Mesenchymal stem cell (in vitro differentiated cells and primary cell): ENCODE results near the gene IDS.

ENCODE experiments used
- DNase-seq: peaks from one replicate; pipeline ENCODE4 v3.0.0-alpha.2; 2013
- H2AFZ ChIP-seq: one replicate; pipeline ENCODE4 v1.6.1; 2013; ENCODE audit warnings: low read depth, mild to moderate bottlenecking, control low read depth, inconsistent platforms, low read length, moderate library complexity
- H2AK5ac ChIP-seq: 2 replicates; pipeline ENCODE4 v1.6.1; 2013; ENCODE audit warnings: low read length, moderate library complexity, mild to moderate bottlenecking, inconsistent platforms; ENCODE audit not compliant: severe bottlenecking
- H2BK120ac ChIP-seq: one replicate; pipeline ENCODE4 v1.6.1; 2013; ENCODE audit warnings: low read depth, mild to moderate bottlenecking, inconsistent platforms, low read length, moderate library complexity
- H2BK12ac ChIP-seq, 2 experiments: one replicate each; pipeline ENCODE4 v1.6.1; 2013; ENCODE audit warnings: inconsistent platforms in 2 of 2, low read length in 2 of 2, mild to moderate bottlenecking in 2 of 2, moderate library complexity in 2 of 2, control low read depth in 1 of 2
- H2BK15ac ChIP-seq: one replicate; pipeline ENCODE4 v1.6.1; 2013; ENCODE audit warnings: mild to moderate bottlenecking, low read depth, inconsistent platforms; ENCODE audit not compliant: poor library complexity, severe bottlenecking
- H2BK5ac ChIP-seq: 2 replicates; pipeline ENCODE4 v1.6.1; 2013; ENCODE audit warnings: low read depth, mild to moderate bottlenecking, low read length, control low read depth, inconsistent platforms; ENCODE audit not compliant: poor library complexity, severe bottlenecking
- H3K14ac ChIP-seq, 2 experiments: one replicate each; pipeline ENCODE4 v1.6.1; 2013; ENCODE audit warnings: inconsistent platforms in 2 of 2, low read length in 2 of 2, control low read depth in 1 of 2, mild to moderate bottlenecking in 1 of 2, moderate library complexity in 1 of 2
- H3K18ac ChIP-seq, 2 experiments: one replicate each; pipeline ENCODE4 v1.6.1; 2013; ENCODE audit warnings: inconsistent platforms in 2 of 2, low read length in 2 of 2, control low read depth in 1 of 2, low read depth in 1 of 2, mild to moderate bottlenecking in 1 of 2
- H3K23ac ChIP-seq, 2 experiments: one replicate each; pipeline ENCODE4 v1.6.1; 2013; ENCODE audit warnings: inconsistent platforms in 2 of 2, low read length in 2 of 2, mild to moderate bottlenecking in 2 of 2, moderate library complexity in 2 of 2, control low read depth in 1 of 2
- H3K27ac ChIP-seq: 2 replicates; pipeline ENCODE4 v1.5.1; 2013; ENCODE audit warnings: mild to moderate bottlenecking, moderate library complexity, low read length, control low read depth, inconsistent platforms; ENCODE audit not compliant: poor library complexity, severe bottlenecking
- H3K27me3 ChIP-seq, 2 experiments: 2 replicates each; pipeline versions ENCODE4 v1.6.1 to v1.7.0; 2013; ENCODE audit warnings: low read length in 2 of 2, mild to moderate bottlenecking in 2 of 2, moderate library complexity in 2 of 2, control low read depth in 1 of 2, inconsistent platforms in 1 of 2; ENCODE audit not compliant: control insufficient read depth in 1 of 2, insufficient read depth in 1 of 2
- H3K36me3 ChIP-seq, 2 experiments: 2 replicates each; pipeline versions ENCODE4 v1.6.1 to v1.7.0; 2013; ENCODE audit warnings: low read length in 2 of 2, control low read depth in 1 of 2, inconsistent platforms in 1 of 2, low read depth in 1 of 2, mild to moderate bottlenecking in 1 of 2; ENCODE audit not compliant: insufficient read depth in 2 of 2, control insufficient read depth in 1 of 2
- H3K4ac ChIP-seq, 2 experiments: one replicate each; pipeline ENCODE4 v1.6.1; 2013; ENCODE audit warnings: inconsistent platforms in 2 of 2, low read length in 2 of 2, mild to moderate bottlenecking in 2 of 2, moderate library complexity in 2 of 2, control low read depth in 1 of 2, low read depth in 1 of 2
- H3K4me1 ChIP-seq: 2 replicates; pipeline ENCODE4 v1.6.1; 2013; ENCODE audit warnings: low read depth, low read length, control low read depth; ENCODE audit not compliant: control insufficient read depth, insufficient read depth
- H3K4me2 ChIP-seq: 2 replicates; pipeline ENCODE4 v1.6.1; 2013; ENCODE audit warnings: low read length, mild to moderate bottlenecking, inconsistent platforms; ENCODE audit not compliant: poor library complexity, severe bottlenecking
- H3K4me3 ChIP-seq, 2 experiments: 2 replicates each; pipeline versions ENCODE4 v1.5.1 to v1.7.0; 2013; ENCODE audit warnings: low read length in 2 of 2, mild to moderate bottlenecking in 2 of 2, control low read depth in 1 of 2, low read depth in 1 of 2; ENCODE audit not compliant: insufficient read depth in 1 of 2
- H3K79me1 ChIP-seq: replicated peaks from 2 replicates; pipeline ENCODE4 v1.6.1; 2013; ENCODE audit warnings: mild to moderate bottlenecking, control low read depth, low read length, inconsistent platforms; ENCODE audit not compliant: poor library complexity, severe bottlenecking
- H3K9ac ChIP-seq: 2 replicates; pipeline ENCODE4 v1.7.0; 2013; ENCODE audit warnings: mild to moderate bottlenecking, low read length, moderate library complexity
- H3K9me3 ChIP-seq: 2 replicates; pipeline ENCODE4 v1.7.0; 2013; ENCODE audit warnings: mild to moderate bottlenecking, low read length; ENCODE audit not compliant: control insufficient read depth
- H4K8ac ChIP-seq: one replicate; pipeline ENCODE4 v1.6.1; 2013; ENCODE audit warnings: inconsistent platforms, mild to moderate bottlenecking, low read length, moderate library complexity
- H4K91ac ChIP-seq: one replicate; pipeline ENCODE4 v1.6.1; 2013; ENCODE audit warnings: mild to moderate bottlenecking, low read length, inconsistent platforms
- WGBS: methylation state at CpG from one replicate; pipeline ENCODE4 v1.1.7; 2013; ENCODE audit warnings: mixed read lengths; 5-methylcytosine and 5-hydroxymethylcytosine counted together

Gene IDS

DNA sequence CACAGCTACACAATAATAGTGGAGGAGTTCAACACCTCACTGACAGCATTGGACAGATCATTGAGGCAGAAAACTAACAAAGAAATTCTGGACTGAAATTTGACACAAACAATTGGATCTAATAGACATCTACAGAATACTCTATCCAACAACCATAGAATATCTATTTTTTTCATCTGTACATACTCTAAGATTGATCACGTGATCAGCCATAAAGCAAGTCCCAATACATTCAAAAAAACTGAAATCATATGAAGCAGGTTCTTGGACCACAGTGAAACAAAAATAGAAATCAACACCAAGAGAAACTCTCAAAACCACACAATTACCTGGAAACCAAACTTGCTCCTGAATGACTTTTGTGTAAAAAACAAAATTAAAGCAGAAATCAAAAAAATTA, 12.2 kb upstream of the IDS start:
- Histone ChIP-seq H3K4me3 (no peak overlapping the region), H3K27me3 (peaks cover 4 to 29% of the 10 kb centered on the region in 2 experiments), H3K14ac (no peak overlapping the region), H2BK15ac (no peak overlapping the region), H3K4ac (no peak overlapping the region), H3K9ac (no peak overlapping the region), H4K91ac (no peak overlapping the region), H3K9me3 (no peaks in the 10 kb centered on the region), H2AK5ac (no peak overlapping the region), H2BK5ac (no peak overlapping the region), H2AFZ (no peak overlapping the region), H2BK120ac (no peak overlapping the region), H3K79me1 (no peaks in the 10 kb centered on the region), H3K23ac (no peak overlapping the region), H3K4me2 (no peak overlapping the region), H2BK12ac (no peak overlapping the region), H3K4me1 (no peaks in the 10 kb centered on the region), H3K27ac (no peak overlapping the region), H3K18ac (no peak overlapping the region), H3K36me3 (no peaks in the 10 kb centered on the region), H4K8ac (no peak overlapping the region)
- DNase-seq, result no peak
- whole genome bisulfite sequencing, result 80% methylated on average over 1 of the region's 1 CpG

DNA sequence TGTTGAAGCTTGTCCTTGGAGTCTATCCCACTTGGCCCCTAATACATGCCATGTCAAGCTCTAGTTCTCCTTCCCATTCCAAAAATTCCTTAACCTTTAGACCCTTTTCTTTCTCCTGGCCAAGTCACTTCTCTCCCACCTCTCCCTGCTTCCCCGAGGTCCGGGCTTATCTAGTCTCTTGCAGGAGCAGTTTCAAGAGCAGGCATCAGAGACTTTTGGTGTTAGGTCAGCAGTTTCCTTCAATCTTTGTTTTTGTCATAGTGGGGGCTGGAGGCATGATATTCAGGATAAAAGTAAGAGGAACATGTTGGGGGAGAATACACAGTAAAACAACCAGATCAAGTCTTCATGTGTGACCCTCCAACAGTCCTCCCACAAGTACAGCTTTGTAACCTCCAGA, 11.5 kb upstream of the IDS start:
- H3K23ac ChIP-seq, result no peak overlapping the region
- H2AK5ac ChIP-seq, result no peak overlapping the region
- H3K4me1 ChIP-seq, result no peaks in the 10 kb centered on the region
- H4K8ac ChIP-seq, result no peak overlapping the region
- WGBS, result no CpG with 5 or more reads among the region's 2 CpGs
- DNase-seq, result no peak
- H2BK5ac ChIP-seq, result no peak overlapping the region
- no peak overlapping the region for H3K4me3 ChIP-seq
- H3K18ac ChIP-seq, result no peak overlapping the region
- H3K4me2 ChIP-seq, result no peak overlapping the region
- no peak overlapping the region for H2AFZ ChIP-seq
- no peak overlapping the region for H2BK12ac ChIP-seq
- H3K4ac ChIP-seq, result no peak overlapping the region
- no peak overlapping the region for H3K27ac ChIP-seq
- H3K79me1 ChIP-seq, result no peaks in the 10 kb centered on the region
- H2BK120ac ChIP-seq, result no peak overlapping the region
- H3K9me3 ChIP-seq, result no peaks in the 10 kb centered on the region
- peaks cover 0 to 26% of the 10 kb centered on the region in 2 experiments for H3K27me3 ChIP-seq
- H3K36me3 ChIP-seq, result no peaks in the 10 kb centered on the region
- H3K9ac ChIP-seq, result no peak overlapping the region
- no peak overlapping the region for H2BK15ac ChIP-seq
- no peak overlapping the region for H3K14ac ChIP-seq
- no peak overlapping the region for H4K91ac ChIP-seq

DNA sequence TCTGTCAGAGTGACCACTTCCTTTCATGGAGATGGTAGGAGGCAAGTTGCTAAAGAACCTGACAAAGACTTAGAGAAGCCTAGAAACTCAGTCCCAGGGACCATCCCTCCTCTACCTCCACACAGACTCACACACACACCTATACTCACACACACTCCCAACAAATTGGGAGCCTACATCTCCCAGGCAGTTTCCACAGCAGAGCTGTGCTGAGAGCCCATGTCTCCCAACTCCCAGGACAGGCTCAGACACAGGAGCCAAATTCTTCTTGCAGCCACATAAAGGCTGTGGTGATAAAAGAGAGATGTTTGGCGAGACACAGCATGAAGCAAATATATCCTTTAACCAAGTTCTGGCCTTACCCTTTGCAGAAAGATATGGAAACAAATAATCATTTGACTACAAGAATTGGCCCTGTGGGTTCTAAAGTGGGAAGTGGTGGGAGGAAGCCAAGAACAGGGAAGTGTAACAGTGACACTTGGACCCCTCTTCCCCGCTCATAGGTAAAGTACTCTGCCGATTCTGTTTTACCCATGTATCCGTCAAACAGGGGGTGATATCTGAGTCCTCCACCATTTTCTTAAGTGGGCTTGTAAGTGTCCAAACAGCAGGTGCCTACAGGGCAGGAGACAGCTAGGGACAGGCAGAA, 11.0 kb upstream of the IDS start:
- no peak overlapping the region for H3K27ac ChIP-seq
- H3K9me3 ChIP-seq, result no peaks in the 10 kb centered on the region
- no peak overlapping the region for H3K18ac ChIP-seq
- H4K8ac ChIP-seq, result no peak overlapping the region
- no peaks in the 10 kb centered on the region for H3K36me3 ChIP-seq
- no peak overlapping the region for H3K4ac ChIP-seq
- no peak for DNase-seq
- H4K91ac ChIP-seq, result no peak overlapping the region
- H3K14ac ChIP-seq, result no peak overlapping the region
- no peak overlapping the region for H2BK120ac ChIP-seq
- no peak overlapping the region for H2BK5ac ChIP-seq
- no peaks in the 10 kb centered on the region for H3K4me1 ChIP-seq
- H2AK5ac ChIP-seq, result no peak overlapping the region
- H2AFZ ChIP-seq, result no peak overlapping the region
- 95% methylated on average over 2 of the region's 4 CpGs for WGBS
- H3K79me1 ChIP-seq, result no peaks in the 10 kb centered on the region
- no peak overlapping the region for H3K4me3 ChIP-seq
- peaks cover 0 to 24% of the 10 kb centered on the region in 2 experiments for H3K27me3 ChIP-seq
- H2BK12ac ChIP-seq, result no peak overlapping the region
- H2BK15ac ChIP-seq, result no peak overlapping the region
- no peak overlapping the region for H3K4me2 ChIP-seq
- no peak overlapping the region for H3K23ac ChIP-seq
- H3K9ac ChIP-seq, result no peak overlapping the region

DNA sequence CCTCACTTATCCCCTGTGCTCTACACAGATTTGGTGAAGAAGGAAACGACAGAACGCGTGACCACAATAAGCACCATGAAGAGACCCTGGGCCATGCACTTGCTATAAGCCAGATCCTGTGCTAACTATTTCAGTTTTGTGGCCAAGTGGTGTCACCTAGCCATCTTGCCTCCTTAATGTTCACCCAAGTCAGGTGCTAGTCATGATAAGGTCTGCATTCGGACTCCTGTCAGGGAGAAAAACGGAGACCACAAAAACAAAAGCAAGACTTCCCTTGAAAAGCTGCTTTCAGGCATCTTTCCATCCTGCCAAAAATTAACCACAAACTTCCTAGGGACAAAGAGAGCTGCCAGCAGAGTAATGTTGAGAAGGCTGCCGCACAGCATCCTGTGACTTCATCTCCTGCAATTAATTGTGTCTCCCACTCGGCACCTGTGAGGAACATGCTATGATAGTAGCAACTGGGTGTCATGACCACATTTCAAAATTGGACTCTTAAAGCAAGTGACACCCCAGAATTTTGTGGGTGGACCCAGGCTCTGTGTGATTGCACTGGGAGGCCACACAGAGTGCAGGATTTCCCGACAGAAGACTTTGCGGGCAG, 8.8 kb upstream of the IDS start:
- Histone ChIP-seq H2AFZ (no peak overlapping the region), H3K27ac (no peak overlapping the region), H3K4ac (no peak overlapping the region), H3K4me1 (peaks cover 1% of the 10 kb centered on the region), H2BK15ac (no peak overlapping the region), H3K9me3 (no peaks in the 10 kb centered on the region), H3K4me2 (no peak overlapping the region), H3K14ac (no peak overlapping the region), H3K4me3 (peak overlapping the region in 1 of 2 experiments; percentile 40), H3K23ac (no peak overlapping the region), H2BK12ac (no peak overlapping the region), H3K9ac (no peak overlapping the region), H4K8ac (no peak overlapping the region), H2BK5ac (no peak overlapping the region), H3K27me3 (peaks cover 0 to 40% of the 10 kb centered on the region in 2 experiments), H3K36me3 (no peaks in the 10 kb centered on the region), H4K91ac (no peak overlapping the region), H2BK120ac (no peak overlapping the region), H3K18ac (no peak overlapping the region), H3K79me1 (no peaks in the 10 kb centered on the region), H2AK5ac (no peak overlapping the region)
- WGBS, result 98% methylated on average over 6 of the region's 9 CpGs
- DNase-seq, result no peak
